Ishikawa (cell line): ENCODE results near the gene AP1G1.

Source experiments
- CEBPB ChIP-seq: IDR thresholded peaks from 2 replicates; pipeline ENCODE4 v1.6.1; 2012
- CREB1 ChIP-seq: IDR thresholded peaks from 2 replicates; pipeline ENCODE4 v1.6.1; 2012; ENCODE audit warnings: low read depth
- EGR1 ChIP-seq: IDR thresholded peaks from 2 replicates; pipeline ENCODE4 v1.6.1; 2012
- EP300 ChIP-seq: IDR thresholded peaks from 2 replicates; pipeline ENCODE4 v1.6.1; 2012; ENCODE audit warnings: borderline replicate concordance
- FOXM1 ChIP-seq: IDR thresholded peaks from 2 replicates; pipeline ENCODE4 v1.6.1; 2012; ENCODE audit warnings: low read depth, borderline replicate concordance
- MAX ChIP-seq: IDR thresholded peaks from 2 replicates; pipeline ENCODE4 v1.6.1; 2012
- NFIC ChIP-seq: IDR thresholded peaks from 2 replicates; pipeline ENCODE4 v1.6.1; 2012
- RAD21 ChIP-seq: IDR thresholded peaks from 2 replicates; pipeline ENCODE4 v1.6.1; 2012; ENCODE audit warnings: low read depth
- REST ChIP-seq: IDR thresholded peaks from 2 replicates; pipeline ENCODE4 v1.6.1; 2012; ENCODE audit warnings: low read depth, mild to moderate bottlenecking
- TAF1 ChIP-seq: IDR thresholded peaks from 2 replicates; pipeline ENCODE4 v1.6.1; 2012; ENCODE audit warnings: low read depth, mild to moderate bottlenecking
- TCF12 ChIP-seq: IDR thresholded peaks from 2 replicates; pipeline ENCODE4 v1.6.1; 2012; ENCODE audit warnings: low read depth
- TEAD4 ChIP-seq: IDR thresholded peaks from 2 replicates; pipeline ENCODE4 v1.6.1; 2012
- USF1 ChIP-seq: IDR thresholded peaks from 2 replicates; pipeline ENCODE4 v1.6.1; 2012
- YY1 ChIP-seq: IDR thresholded peaks from 2 replicates; pipeline ENCODE4 v1.6.1; 2012; ENCODE audit warnings: low read depth
- ZBTB7A ChIP-seq: IDR thresholded peaks from 2 replicates; pipeline ENCODE4 v1.6.1; 2012; ENCODE audit warnings: low read depth

The AP1G1 gene

GRCh38 chr16:71796501-71797097, 12.0 kb downstream of the AP1G1 start:
- TF ChIP-seq EGR1 (no peak), TEAD4 (no peak), YY1 (no peak), MAX (no peak), FOXM1 (no peak), RAD21 (no peak), EP300 (no peak), ZBTB7A (no peak), CEBPB (no peak), CREB1 (no peak), USF1 (no peak), TCF12 (no peak), NFIC (no peak), TAF1 (no peak), REST (no peak)

- TF ChIP-seq EP300: no peak
- no peak for TF ChIP-seq EGR1
- no peak for TF ChIP-seq TAF1
- TF ChIP-seq REST: no peak
- no peak for TF ChIP-seq RAD21
- TF ChIP-seq CEBPB: no peak
- no peak for TF ChIP-seq CREB1
- no peak for TF ChIP-seq TCF12
Measured at GRCh38 chr16:71794943-71795342, 13.7 kb downstream of the AP1G1 start.

GRCh38 chr16:71794018-71794417, 14.6 kb downstream of the AP1G1 start:
- TF ChIP-seq EGR1: no peak
- TF ChIP-seq TAF1: no peak
- TF ChIP-seq MAX: no peak
- no peak for TF ChIP-seq EP300

GRCh38 chr16:71792176-71792575, 16.5 kb downstream of the AP1G1 start:
- no peak for TF ChIP-seq CEBPB

GRCh38 chr16:71789136-71789535, 19.5 kb downstream of the AP1G1 start:
- TF ChIP-seq CEBPB: no peak
- no peak for TF ChIP-seq ZBTB7A
- TF ChIP-seq REST: no peak
- TF ChIP-seq FOXM1: no peak
- no peak for TF ChIP-seq TEAD4
- no peak for TF ChIP-seq TAF1
- no peak for TF ChIP-seq YY1
- no peak for TF ChIP-seq CREB1
- no peak for TF ChIP-seq NFIC

GRCh38 chr16:71788578-71788977, 20.1 kb downstream of the AP1G1 start:
- TF ChIP-seq TCF12: no peak
- TF ChIP-seq USF1: no peak
- no peak for TF ChIP-seq TEAD4
- TF ChIP-seq FOXM1: no peak
- TF ChIP-seq MAX: no peak
- TF ChIP-seq CREB1: no peak
- TF ChIP-seq REST: no peak
- TF ChIP-seq ZBTB7A: no peak
- no peak for TF ChIP-seq TAF1
- no peak for TF ChIP-seq CEBPB
- TF ChIP-seq EP300: no peak
